Suprapubic skin (tissue), 4 donors: ENCODE data around the gene PFDN5. TPM values are rescaled to one million over a fixed set of nuclear protein-coding genes. Genes with fewer than 3 reads are reported as not detected.
A peak's percentile ranks its signal among the peaks of the same experiment; 100 is the strongest.

ENCODE experiments used
- DNase-seq, 2 donors: peaks; one replicate each; pipeline ENCODE4 v3.0.0-alpha.2; 2019; ENCODE audit warnings: low spot score in 2 of 2
- H3K27ac ChIP-seq: fragments of 200-600 bp; sonication (generic); one replicate; pipeline ENCODE4 v1.5.1; 2019
- H3K27me3 ChIP-seq: fragments of 200-600 bp; sonication (generic); one replicate; pipeline ENCODE4 v1.5.1; 2019
- H3K36me3 ChIP-seq: fragments of 200-600 bp; sonication (generic); one replicate; pipeline ENCODE4 v1.5.1; 2019
- H3K4me1 ChIP-seq: fragments of 200-600 bp; sonication (generic); one replicate; pipeline ENCODE4 v1.5.1; 2019
- H3K4me3 ChIP-seq: fragments of 200-600 bp; sonication (generic); one replicate; pipeline ENCODE4 v1.5.1; 2019; ENCODE audit warnings: mild to moderate bottlenecking
- H3K9me3 ChIP-seq: fragments of 200-600 bp; sonication (generic); one replicate; pipeline ENCODE4 v1.5.1; 2019
- EP300 ChIP-seq: sonication (generic); formaldehyde crosslinking; IDR thresholded peaks from one replicate; pipeline ENCODE4 v1.6.1; 2017; ENCODE audit warnings: antibody characterized with exemption
- POLR2A ChIP-seq, 2 donors: fragments of 450-650 bp; IDR thresholded peaks; one replicate each; pipeline ENCODE4 v1.6.1; 2017; ENCODE audit warnings: antibody characterized with exemption in 2 of 2, mild to moderate bottlenecking in 2 of 2, moderate library complexity in 2 of 2
- POLR2AphosphoS5 ChIP-seq, 3 donors: sonication (generic); formaldehyde crosslinking; IDR thresholded peaks; one replicate each; pipeline ENCODE4 v1.6.1; 2017; ENCODE audit warnings: antibody characterized with exemption in 3 of 3
- WGBS: methylation state at CpG from one replicate; pipeline ENCODE4 v1.1.5; 2018; 5-methylcytosine and 5-hydroxymethylcytosine counted together
- total RNA-seq, 4 donors: library from RNA; depleted of rRNA; stranded (reverse); fragments of >200 nt; gene quantifications; one replicate each; pipeline ENCODE4 v1.1.0, GENCODE V29; 2016
- TF ChIP-seq, protein P1 (sequence below), 2 donors: fragments of 200-600 bp in 1 of 2; fragments of 450-650 bp in 1 of 2; sonication (generic) in 1 of 2; IDR thresholded peaks; one replicate each; pipeline ENCODE4 v1.5.1; 2016 to 2019; ENCODE audit warnings: antibody characterized with exemption in 2 of 2, mild to moderate bottlenecking in 1 of 2, moderate library complexity in 1 of 2

The PFDN5 gene
- total RNA-seq, 4 donors from 2014 or later: 457 to 612 (median 511) TPM

GRCh38 chr12:53255996-53256395, 39.3 kb upstream of the PFDN5 start:
- Histone ChIP-seq H3K4me1 (peaks cover 39% of the 10 kb centered on the region), H3K4me3 (no peak overlapping the region), H3K9me3 (no peaks in the 10 kb centered on the region), H3K36me3 (peaks cover 9% of the 10 kb centered on the region), H3K27ac (no peak overlapping the region), H3K27me3 (no peaks in the 10 kb centered on the region)
- WGBS: 69% methylated on average over 3 of the region's 3 CpGs
- DNase-seq: no peak
- TF ChIP-seq EP300: no peak

- DNase-seq: no peak
- H3K27ac ChIP-seq: no peak overlapping the region
- no peaks in the 10 kb centered on the region for H3K9me3 ChIP-seq
- TF ChIP-seq EP300 (no peak), POLR2A (IDR thresholded peaks at IDR 0.05) (no peak), POLR2AphosphoS5 (IDR thresholded peaks at IDR 0.05) (no peak)
- TF ChIP-seq, protein P1, sequence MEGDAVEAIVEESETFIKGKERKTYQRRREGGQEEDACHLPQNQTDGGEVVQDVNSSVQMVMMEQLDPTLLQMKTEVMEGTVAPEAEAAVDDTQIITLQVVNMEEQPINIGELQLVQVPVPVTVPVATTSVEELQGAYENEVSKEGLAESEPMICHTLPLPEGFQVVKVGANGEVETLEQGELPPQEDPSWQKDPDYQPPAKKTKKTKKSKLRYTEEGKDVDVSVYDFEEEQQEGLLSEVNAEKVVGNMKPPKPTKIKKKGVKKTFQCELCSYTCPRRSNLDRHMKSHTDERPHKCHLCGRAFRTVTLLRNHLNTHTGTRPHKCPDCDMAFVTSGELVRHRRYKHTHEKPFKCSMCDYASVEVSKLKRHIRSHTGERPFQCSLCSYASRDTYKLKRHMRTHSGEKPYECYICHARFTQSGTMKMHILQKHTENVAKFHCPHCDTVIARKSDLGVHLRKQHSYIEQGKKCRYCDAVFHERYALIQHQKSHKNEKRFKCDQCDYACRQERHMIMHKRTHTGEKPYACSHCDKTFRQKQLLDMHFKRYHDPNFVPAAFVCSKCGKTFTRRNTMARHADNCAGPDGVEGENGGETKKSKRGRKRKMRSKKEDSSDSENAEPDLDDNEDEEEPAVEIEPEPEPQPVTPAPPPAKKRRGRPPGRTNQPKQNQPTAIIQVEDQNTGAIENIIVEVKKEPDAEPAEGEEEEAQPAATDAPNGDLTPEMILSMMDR (IDR thresholded peaks at IDR 0.05): no peak
- H3K36me3 ChIP-seq: peaks cover 4% of the 10 kb centered on the region
- H3K27me3 ChIP-seq: no peaks in the 10 kb centered on the region
- no peak overlapping the region for H3K4me3 ChIP-seq
- H3K4me1 ChIP-seq: peaks cover 17% of the 10 kb centered on the region
- WGBS: 79% methylated on average over 7 of the region's 7 CpGs
Observed at GRCh38 chr12:53258541-53259539, 36.5 kb upstream of the PFDN5 start.

GRCh38 chr12:53259891-53260290, 35.5 kb upstream of the PFDN5 start:
- TF ChIP-seq POLR2AphosphoS5 (IDR thresholded peaks at IDR 0.05): no peak
- TF ChIP-seq EP300: no peak
- no peak for TF ChIP-seq POLR2A (IDR thresholded peaks at IDR 0.05)
- TF ChIP-seq, protein P1 (IDR thresholded peaks at IDR 0.05): no peak
- no peaks in the 10 kb centered on the region for H3K9me3 ChIP-seq
- no peak overlapping the region for H3K4me3 ChIP-seq
- no peaks in the 10 kb centered on the region for H3K36me3 ChIP-seq
- no peak for DNase-seq
- H3K4me1 ChIP-seq: peaks cover 7% of the 10 kb centered on the region
- no peaks in the 10 kb centered on the region for H3K27me3 ChIP-seq
- WGBS: 87% methylated on average over 6 of the region's 6 CpGs
- no peak overlapping the region for H3K27ac ChIP-seq

- no peaks in the 10 kb centered on the region for H3K36me3 ChIP-seq
- 79% methylated on average over 2 of the region's 2 CpGs for WGBS
- TF ChIP-seq EP300: no peak
- no peaks in the 10 kb centered on the region for H3K27me3 ChIP-seq
- H3K27ac ChIP-seq: no peak overlapping the region
- no peak overlapping the region for H3K4me3 ChIP-seq
- DNase-seq: no peak
- no peaks in the 10 kb centered on the region for H3K9me3 ChIP-seq
- H3K4me1 ChIP-seq: peaks cover 13% of the 10 kb centered on the region
Observed at GRCh38 chr12:53265783-53266182, 29.6 kb upstream of the PFDN5 start.

DNA sequence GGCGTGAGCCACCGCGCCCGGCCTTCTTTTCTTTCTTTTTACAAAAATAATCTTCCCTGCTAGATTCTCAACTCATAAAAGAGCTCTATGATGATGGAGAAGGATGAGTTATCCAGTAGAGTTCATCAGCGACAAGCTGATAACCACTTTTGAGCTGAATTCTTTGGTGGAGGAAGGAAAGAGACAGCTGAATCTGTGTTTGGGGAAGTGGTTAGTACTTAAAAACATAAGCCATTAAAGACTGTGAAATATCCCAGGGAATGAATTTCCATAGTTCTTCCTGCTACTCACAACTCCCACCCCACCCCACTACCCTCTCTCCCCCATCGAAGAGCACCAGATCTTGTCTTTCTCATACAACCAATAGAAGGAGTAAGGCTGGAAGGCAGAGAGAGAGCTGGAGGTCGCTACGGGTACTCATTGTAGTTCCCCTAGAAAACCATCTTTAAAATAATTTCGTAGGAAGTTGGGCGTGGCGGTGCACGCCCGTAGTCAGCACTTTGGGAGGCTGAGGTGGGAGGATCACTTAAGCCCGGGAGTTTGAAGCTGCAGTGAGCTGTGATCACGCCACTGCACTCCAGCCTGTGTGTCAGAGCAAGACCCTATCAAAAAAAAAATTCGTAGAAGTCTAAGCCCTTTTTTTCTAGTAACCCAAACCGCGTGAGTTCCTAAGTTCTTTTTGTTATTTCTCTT, 27.9 kb upstream of the PFDN5 start:
- Histone ChIP-seq H3K4me3 (peak overlapping the region; percentile 77), H3K36me3 (no peaks in the 10 kb centered on the region), H3K27me3 (no peaks in the 10 kb centered on the region), H3K9me3 (no peaks in the 10 kb centered on the region), H3K27ac (no peak overlapping the region), H3K4me1 (peaks cover 13% of the 10 kb centered on the region)
- TF ChIP-seq EP300: no peak
- TF ChIP-seq, protein P1 (IDR thresholded peaks at IDR 0.05): no peak
- no peak for TF ChIP-seq POLR2A (IDR thresholded peaks at IDR 0.05)
- TF ChIP-seq POLR2AphosphoS5 (IDR thresholded peaks at IDR 0.05): no peak
- WGBS: 39% methylated on average over 18 of the region's 18 CpGs
- DNase-seq: no peak
